Frontal cortex (tissue), 4 donors: ENCODE results near the gene APOM. TPM values are rescaled to one million over a fixed set of nuclear protein-coding genes. Genes with fewer than 3 reads are reported as not detected.

Experiments used
- DNase-seq, 2 donors: peaks; one replicate each; pipeline ENCODE4 v3.0.0; 2012; ENCODE audit warnings: low spot score in 2 of 2
- FAIRE-seq: peaks from 2 replicates; lab custom pipeline; 2012; peaks lifted over from hg19 to GRCh38; lab: Jason Lieb, UNC
- total RNA-seq: library from RNA; depleted of rRNA; stranded (reverse); fragments of >200 nt; gene quantifications from one replicate; pipeline ENCODE4 v1.2.3, GENCODE V29; 2014
- donor health status: control.
- donor health status: control.
- donor health status: control.

Gene APOM
- total RNA-seq, 1 donor from 2014 or later: 0.41 TPM

DNA sequence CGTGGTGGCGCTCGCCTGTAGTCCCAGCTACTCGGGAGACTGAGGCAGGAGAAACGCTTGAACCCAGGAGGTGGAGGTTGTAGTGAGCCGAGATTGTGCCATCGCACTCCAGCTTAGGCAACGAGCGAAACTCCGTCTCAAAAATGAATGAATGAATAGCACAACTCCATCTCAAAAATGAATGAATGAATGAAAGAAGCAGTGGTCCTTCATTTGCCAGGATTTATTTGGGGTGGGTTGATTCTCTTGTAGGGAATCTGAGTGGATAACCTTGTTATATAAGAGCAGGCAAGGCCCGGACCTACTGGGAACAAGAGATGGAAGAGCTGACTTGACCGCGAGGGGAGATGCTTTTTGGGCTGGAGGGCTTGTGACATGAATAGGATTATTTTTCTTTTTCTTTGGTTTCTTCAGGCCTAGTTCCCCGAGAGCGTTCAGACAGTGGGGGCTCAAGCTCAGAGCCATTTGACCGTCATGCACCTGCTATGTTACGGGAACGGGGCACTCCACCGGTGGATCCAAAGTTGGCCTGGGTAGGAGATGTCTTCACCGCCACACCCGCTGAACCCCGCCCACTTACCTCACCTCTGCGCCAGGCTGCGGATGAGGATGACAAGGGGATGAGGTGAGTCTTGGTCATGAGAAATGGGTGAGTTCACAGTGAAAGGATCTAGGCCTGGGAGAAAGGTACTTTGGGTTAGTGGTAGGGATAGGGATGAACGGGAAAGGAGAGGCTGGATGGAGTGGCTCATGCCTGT, 25.3 kb upstream of the APOM start:
- no peak for DNase-seq
- no peak for FAIRE-seq

DNA sequence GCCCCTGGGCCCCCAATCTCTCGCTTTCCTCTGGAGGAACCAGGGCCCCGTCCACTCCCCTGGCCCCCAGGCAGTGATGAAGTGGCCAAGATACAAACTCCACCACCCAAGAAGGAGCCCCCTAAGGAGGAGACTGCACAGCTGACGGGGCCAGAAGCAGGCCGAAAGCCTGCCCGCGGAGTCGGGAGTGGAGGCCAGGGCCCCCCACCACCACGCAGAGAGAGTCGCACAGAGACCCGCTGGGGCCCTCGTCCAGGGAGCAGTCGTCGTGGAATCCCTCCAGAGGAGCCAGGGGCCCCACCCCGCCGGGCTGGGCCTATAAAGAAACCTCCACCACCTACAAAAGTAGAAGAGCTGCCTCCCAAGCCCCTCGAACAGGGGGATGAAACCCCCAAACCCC, 24.5 kb upstream of the APOM start:
- DNase-seq (no peak), FAIRE-seq (no peak)

DNA sequence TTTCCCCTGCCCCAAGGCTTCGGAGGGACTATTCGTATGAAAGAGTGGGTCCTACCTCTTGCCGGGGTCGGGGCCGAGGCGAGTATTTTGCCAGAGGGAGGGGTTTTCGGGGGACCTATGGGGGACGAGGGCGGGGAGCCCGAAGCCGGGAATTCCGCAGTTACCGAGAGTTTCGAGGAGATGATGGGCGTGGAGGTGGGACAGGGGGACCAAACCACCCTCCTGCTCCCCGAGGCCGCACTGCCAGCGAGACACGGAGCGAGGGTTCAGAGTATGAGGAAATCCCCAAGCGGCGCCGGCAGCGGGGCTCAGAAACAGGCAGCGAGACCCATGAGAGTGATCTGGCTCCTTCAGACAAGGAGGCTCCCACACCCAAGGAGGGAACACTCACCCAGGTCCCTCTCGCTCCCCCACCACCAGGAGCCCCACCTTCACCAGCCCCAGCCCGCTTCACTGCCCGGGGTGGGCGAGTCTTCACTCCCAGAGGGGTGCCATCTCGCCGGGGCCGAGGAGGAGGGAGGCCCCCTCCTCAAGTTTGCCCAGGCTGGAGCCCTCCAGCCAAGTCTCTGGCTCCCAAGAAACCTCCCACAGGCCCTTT, 23.9 kb upstream of the APOM start:
- FAIRE-seq (no peak), DNase-seq (no peak)

DNA sequence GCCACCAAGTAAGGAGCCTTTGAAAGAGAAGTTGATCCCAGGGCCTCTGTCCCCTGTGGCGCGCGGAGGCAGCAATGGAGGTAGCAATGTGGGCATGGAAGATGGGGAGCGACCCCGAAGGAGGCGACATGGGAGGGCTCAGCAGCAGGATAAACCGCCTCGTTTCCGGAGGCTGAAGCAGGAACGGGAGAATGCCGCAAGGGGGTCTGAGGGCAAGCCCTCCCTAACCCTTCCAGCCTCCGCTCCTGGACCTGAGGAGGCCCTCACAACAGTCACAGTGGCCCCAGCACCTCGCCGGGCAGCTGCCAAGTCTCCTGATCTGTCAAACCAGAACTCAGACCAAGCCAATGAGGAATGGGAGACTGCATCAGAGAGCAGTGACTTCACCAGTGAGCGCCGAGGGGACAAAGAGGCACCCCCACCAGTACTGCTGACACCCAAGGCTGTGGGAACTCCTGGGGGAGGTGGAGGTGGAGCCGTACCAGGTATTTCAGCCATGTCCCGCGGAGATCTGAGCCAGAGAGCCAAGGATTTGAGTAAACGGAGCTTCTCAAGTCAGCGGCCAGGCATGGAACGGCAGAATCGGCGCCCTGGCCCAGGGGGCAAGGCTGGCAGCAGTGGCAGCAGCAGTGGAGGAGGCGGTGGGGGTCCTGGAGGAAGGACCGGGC, 23.3 kb upstream of the APOM start:
- no peak for FAIRE-seq
- no peak for DNase-seq

DNA sequence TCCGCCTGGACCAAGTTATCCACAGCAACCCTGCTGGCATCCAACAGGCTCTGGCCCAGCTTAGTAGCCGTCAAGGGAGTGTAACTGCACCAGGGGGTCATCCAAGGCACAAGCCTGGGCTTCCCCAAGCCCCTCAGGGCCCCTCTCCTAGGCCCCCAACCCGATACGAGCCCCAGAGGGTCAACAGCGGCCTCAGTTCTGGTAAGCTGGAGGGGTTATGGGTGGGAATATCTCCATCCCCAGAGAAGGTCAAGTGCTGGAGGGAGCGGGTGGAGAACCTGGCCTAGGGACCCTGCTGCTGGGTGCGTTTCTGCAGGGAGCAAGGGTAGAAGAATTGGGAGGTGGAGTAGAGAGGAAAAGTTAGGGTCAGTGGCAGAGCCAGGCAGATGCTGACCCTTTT, 22.2 kb upstream of the APOM start:
- FAIRE-seq (no peak), DNase-seq (no peak)

DNA sequence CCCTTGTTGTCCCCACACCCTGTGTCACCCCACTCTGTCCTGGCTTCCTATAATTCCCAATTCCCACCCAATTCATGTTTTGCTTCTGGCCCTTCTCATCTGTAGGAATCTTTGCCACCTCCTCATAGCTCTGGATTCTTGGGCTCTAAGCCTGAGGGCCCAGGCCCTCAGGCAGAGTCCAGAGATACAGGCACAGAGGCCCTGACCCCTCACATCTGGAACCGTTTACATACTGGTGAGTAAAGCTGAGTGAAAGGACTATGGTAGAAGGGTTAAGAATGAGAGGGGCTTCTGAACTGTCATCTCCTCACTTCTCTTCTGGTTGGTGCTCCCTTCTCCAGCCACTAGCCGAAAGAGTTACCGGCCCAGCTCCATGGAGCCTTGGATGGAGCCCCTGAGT, 21.6 kb upstream of the APOM start:
- FAIRE-seq (no peak), DNase-seq (no peak)

DNA sequence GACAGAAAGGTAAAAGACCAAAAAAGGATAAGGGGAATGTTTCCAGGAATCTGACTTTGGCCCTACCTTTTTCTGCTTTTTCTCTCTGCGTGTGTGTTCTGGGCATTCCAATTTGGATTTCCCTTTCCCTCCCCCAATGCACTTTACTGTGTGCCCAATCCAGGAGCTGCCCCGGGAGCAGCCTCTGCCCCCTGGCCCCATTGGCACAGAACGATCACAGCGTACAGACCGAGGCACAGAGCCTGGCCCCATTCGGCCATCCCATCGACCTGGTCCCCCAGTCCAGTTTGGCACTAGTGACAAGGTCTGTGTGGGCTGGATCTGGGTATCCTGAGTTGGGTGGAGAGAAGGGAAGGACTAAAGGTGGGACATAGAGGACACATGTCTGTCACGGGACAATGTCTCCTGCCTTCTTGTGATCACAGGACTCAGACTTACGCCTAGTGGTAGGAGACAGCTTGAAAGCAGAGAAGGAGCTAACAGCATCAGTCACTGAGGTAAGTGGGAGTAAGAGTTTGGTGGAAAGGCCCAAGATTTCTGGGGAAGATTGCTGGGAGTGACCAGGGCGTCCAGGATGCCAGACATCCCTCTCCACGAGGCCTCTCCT, 20.6 kb upstream of the APOM start:
- DNase-seq (no peak), FAIRE-seq (no peak)

DNA sequence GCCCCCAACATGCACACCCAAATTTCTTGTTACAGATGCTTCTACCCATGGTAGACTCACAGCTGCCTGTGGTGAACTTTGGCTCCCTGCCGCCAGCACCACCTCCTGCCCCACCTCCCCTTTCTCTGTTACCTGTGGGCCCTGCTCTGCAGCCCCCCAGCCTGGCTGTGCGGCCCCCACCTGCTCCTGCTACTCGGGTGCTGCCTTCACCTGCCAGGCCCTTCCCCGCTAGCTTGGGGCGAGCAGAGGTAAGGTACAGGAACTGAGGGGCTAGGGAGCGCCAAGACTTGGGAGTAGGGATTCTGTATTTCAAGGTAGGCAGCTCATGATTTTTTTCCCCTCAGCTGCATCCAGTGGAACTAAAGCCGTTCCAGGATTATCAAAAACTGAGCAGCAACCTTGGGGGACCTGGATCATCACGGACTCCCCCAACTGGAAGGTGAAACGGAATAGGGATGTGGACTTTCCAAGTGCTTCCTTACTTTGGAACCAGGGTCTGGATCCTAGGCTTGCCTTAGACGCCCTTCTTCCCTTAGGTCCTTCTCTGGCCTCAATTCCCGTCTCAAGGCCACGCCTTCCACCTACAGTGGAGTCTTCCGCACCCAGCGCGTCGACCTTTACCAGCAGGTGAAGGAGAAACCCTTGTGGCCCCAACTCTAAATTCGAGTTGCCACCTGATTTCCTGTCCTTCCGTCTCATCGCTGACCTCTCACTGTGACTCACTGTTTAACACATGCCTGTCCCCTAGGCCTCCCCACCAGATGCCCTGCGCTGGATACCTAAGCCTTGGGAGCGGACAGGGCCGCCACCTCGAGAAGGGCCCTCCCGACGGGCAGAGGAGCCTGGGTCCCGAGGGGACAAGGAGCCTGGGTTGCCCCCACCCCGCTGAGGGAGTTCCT, 18.7 kb upstream of the APOM start:
- no peak for FAIRE-seq

DNA sequence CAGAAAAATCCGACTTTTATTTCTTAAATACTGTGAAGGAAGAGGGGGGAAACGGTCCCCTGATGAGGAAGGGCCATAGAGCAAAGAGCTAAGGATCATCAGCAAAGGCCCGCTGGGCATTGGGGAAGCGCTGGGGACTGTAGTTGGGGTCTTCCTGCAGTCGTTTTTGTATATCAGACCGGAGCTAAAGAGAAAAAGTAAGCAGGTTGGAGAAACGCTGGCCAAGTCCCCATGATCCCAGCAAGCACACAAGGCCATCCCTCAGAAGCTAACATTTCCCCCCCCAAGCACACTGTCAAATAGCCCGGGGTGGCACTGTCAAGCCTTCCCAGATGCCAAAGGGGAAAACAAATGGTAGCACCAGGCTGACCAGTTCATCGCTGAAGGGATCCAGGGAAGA, 16.7 kb upstream of the APOM start:
- DNase-seq: no peak
- FAIRE-seq: no peak

More for the DNA sequence above, 18.7 kb upstream of the APOM start:
- no peak for DNase-seq

DNA sequence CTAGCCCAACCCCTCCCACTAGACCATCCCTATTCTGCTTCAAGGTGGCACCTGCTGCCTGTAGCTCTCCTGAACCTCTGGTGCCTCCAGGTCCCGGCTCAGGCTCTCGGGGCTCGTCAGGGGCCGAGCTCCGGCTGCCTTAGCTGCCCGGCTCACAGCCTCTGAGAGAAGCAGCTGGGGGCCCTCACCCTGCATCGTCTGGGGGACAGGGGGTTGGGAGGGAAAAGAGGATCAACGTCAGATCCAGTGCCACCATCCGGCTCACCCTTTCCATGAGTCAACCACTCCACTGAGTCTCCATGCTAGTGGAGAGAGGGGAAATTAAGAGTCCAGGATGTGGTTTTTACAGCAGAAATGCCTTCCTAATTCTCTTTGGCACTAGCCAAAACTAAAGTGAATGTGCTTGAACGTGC, 16.2 kb upstream of the APOM start:
- FAIRE-seq (no peak), DNase-seq (no peak)

DNA sequence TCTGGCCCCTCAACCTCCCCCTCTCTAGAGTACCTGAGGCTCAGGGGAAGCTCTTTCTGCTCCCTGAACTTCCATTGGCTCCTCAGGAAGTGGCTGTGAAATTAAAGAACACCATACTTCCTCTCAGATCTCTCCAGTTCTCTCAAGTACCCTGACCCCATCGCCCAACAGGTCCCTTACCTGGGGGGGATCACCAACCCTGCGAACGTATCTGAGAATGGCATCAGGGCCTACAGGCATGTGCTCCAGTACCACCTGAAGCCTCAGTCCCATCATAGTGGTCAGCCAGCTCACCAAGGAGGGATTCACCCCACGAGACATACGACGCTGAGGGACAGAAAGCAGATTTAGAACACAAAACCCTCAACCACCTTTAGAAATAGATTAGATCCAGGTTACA, 15.1 kb upstream of the APOM start:
- DNase-seq (no peak), FAIRE-seq (no peak)

DNA sequence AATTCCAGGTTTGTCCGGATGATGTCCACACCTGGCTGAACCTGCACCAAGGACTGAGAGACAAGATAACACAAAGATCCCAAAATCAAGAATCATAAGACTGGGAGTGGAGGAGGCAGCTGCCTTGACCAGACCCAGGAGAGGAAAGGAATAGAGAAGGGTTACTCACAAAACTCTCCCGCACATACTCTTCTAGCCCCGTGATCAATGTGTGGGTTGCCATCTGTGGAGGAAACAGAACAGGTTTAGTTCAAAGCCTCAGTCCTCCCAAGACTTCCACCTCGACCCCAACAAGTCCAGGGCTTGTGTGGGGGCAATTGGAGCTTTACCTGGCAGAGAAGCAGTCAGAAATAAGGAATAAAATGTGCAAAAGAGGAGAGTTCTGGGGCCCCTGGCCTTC, 14.3 kb upstream of the APOM start:
- DNase-seq (no peak), FAIRE-seq (no peak)

DNA sequence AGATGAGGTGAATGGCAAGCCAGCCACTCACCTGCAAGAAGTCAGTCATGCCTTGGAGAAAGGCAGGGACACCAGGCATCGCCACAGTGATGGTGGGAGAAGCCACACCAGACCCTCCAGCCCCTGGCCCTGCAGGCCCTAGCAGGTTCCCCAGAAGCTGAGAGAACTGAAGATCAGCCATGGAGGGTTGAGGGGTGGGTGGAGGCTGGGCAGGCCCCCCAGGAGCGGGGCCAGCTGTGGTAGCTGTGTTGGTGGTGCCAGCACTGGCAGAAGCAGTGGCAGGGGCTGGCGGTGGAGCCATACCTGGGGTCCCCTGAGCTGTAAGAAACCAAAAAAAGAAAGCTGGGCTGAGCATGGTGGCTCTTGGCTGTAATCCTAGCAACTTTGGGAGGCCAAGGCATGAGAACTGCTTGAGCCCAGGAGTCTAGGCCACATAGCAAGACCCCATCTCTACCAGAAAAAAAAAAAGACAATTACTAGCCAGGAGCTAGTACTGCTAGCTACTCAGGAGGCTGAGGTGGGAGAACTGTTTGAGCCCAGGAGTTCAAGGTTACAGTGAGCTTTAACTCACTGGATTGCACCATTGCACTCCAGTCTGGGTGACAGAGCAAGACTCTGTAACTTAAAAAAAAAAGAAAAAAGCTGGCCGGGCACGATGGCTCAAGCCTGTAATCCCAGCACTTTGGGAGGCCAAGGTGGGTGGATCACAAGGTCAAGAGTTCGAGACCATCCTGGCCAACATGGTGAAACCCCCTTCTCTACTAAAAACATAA, 12.7 kb upstream of the APOM start:
- FAIRE-seq (no peak), DNase-seq (no peak)

DNA sequence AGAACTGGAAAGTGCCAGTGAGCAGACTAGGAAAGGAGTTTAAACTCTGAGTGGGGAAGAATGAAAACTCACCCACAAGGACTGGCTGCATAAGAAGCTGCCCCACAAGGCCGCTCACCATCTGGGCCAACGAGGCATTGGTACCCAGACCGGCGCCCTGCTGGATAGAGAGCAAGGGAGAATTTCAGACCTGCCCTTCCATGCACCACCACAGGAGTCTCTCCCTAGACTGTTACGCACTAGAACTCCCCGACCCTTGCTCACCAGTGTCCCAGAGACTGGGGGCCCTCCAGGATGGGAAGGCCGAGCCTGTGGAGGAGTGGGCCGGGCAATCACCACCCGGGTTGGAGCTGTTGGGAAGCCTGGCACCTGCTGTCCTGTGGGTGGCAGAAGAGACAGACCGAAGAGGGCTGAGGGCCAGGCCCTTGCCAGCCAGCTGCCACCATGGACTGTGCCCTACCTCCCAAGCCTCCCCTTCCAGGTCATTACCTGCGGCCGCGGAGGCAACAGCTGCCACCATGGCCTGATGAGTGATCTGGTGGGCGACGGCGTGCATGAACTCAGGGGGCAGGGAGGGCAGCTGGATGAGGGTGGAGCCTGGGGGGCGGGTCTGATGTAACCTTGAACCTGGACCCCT, 11.8 kb upstream of the APOM start:
- no peak for DNase-seq
- FAIRE-seq: no peak

DNA sequence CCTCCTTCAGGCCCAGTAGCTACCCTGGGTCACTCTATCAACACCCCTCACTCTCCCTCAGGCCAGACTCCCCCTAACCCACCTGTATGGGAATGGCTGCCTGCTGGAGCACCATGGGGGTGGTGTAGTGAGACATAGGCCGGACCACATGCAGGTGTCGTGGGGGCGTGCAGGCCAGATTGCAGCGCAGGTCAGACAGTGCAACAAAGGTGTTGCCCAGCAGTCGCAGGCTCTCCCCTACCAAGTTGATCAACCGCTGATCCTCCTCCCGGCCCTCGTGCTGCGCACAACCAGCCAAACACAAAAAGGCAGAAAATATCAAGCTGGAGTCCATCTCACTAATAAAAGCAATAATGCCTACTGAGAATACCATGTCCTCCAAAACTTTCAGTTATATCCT, 10.4 kb upstream of the APOM start:
- no peak for FAIRE-seq
- no peak for DNase-seq

DNA sequence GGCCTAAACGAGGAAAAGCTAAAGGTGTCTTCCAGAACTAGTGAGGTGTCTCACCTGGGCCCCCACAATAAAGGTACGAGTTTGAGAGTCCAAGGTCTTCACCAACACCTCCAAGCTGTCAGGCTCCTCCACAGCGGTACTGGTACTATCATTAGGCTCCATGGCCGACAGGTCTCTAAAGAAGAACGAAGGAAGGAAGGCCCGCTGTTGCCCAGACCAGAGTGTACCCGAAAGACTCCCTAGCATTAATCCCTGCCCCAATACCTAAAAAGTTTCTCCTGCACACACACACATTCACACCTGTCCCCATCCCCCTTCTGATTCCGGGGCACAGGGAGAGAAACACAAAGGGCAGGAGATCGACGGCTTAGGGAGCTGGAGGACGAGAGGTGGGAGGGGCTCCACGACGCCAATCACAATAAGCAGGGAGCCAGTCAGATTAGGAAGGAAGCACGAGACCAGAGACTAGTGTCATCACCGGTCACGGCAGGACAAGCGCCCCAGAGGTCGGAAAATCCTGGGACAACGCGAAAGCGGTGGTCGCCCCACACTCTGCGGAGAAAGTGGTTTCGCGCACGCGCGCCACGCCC, 4.0 kb upstream of the APOM start:
- FAIRE-seq: no peak
- DNase-seq: peak; percentile 66 to 80

DNA sequence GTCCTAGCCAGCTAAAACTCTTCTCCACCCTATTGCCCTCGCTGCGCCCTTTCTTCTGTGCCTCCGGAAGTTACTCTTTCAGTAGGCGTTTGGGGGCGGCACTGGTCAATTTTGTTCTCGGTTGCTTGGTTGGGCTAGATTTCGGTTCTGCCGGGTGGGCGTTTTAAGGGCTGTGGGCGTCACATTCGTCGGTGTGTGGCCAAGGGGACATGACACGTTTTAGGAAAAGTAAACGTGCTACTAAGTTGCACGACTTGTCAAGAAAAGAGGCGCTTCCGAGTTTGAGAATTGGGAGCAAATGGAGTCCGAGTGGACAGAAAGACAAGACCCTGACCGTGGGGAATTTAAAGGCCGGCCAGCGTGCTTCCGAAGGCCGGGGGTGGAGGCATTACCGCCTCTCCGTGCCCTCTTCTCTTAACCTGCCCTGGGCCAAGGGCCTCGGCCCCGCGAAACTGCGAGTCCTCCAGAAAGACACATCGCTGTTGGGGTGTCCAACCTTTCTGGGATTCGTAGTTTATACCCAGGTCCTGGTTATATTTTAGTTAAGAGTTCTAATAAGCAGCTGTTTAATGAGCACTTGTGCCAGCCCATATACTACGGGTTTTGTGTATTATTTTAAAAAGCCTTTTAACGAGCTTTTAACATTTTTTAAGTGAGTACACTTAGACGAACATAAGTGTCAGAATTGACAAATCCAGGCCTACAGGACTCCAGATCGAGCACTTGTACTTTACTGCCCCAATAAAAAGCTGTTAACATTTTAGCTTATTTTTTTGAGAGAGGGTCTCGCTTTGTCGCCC, 2.6 kb upstream of the APOM start:
- no peak for FAIRE-seq

More for the DNA sequence above, 2.6 kb upstream of the APOM start:
- DNase-seq: peak; percentile 88 to 90
